ENCODE data around the gene GATA5.

GRCh38 chr20:62437927-62438326, 37.9 kb downstream of the GATA5 start:
- TF ChIP-seq NFIC (IDR thresholded peaks at IDR 0.05) (no peak), EGR1 (IDR thresholded peaks at IDR 0.05) (no peak), RAD21 (IDR thresholded peaks at IDR 0.05; ENCODE audit: low read depth) (no peak)
